Ishikawa (cell line): ENCODE results near the gene GPR82.

Experiments used
- CEBPB ChIP-seq: IDR thresholded peaks from 2 replicates; pipeline ENCODE4 v1.6.1; 2012
- CREB1 ChIP-seq: IDR thresholded peaks from 2 replicates; pipeline ENCODE4 v1.6.1; 2012; ENCODE audit warnings: low read depth
- EGR1 ChIP-seq: IDR thresholded peaks from 2 replicates; pipeline ENCODE4 v1.6.1; 2012
- EP300 ChIP-seq: IDR thresholded peaks from 2 replicates; pipeline ENCODE4 v1.6.1; 2012; ENCODE audit warnings: borderline replicate concordance
- FOXM1 ChIP-seq: IDR thresholded peaks from 2 replicates; pipeline ENCODE4 v1.6.1; 2012; ENCODE audit warnings: low read depth, borderline replicate concordance
- MAX ChIP-seq: IDR thresholded peaks from 2 replicates; pipeline ENCODE4 v1.6.1; 2012
- NFIC ChIP-seq: IDR thresholded peaks from 2 replicates; pipeline ENCODE4 v1.6.1; 2012
- RAD21 ChIP-seq: IDR thresholded peaks from 2 replicates; pipeline ENCODE4 v1.6.1; 2012; ENCODE audit warnings: low read depth
- REST ChIP-seq: IDR thresholded peaks from 2 replicates; pipeline ENCODE4 v1.6.1; 2012; ENCODE audit warnings: low read depth, mild to moderate bottlenecking
- TAF1 ChIP-seq: IDR thresholded peaks from 2 replicates; pipeline ENCODE4 v1.6.1; 2012; ENCODE audit warnings: low read depth, mild to moderate bottlenecking
- TCF12 ChIP-seq: IDR thresholded peaks from 2 replicates; pipeline ENCODE4 v1.6.1; 2012; ENCODE audit warnings: low read depth
- TEAD4 ChIP-seq: IDR thresholded peaks from 2 replicates; pipeline ENCODE4 v1.6.1; 2012
- USF1 ChIP-seq: IDR thresholded peaks from 2 replicates; pipeline ENCODE4 v1.6.1; 2012
- YY1 ChIP-seq: IDR thresholded peaks from 2 replicates; pipeline ENCODE4 v1.6.1; 2012; ENCODE audit warnings: low read depth
- ZBTB7A ChIP-seq: IDR thresholded peaks from 2 replicates; pipeline ENCODE4 v1.6.1; 2012; ENCODE audit warnings: low read depth

Gene GPR82

GRCh38 chrX:41684940-41685339 lies 39.0 kb upstream of the GPR82 start:
- TF ChIP-seq REST (no peak), EP300 (no peak), RAD21 (no peak), USF1 (no peak), CEBPB (no peak), MAX (no peak), NFIC (no peak), TCF12 (no peak), YY1 (no peak)

- TF ChIP-seq CREB1 (no peak), FOXM1 (no peak), EP300 (no peak), YY1 (no peak), TCF12 (no peak), NFIC (no peak), CEBPB (no peak), REST (no peak)
Measured at GRCh38 chrX:41686788-41687187, 37.2 kb upstream of the GPR82 start.

DNA sequence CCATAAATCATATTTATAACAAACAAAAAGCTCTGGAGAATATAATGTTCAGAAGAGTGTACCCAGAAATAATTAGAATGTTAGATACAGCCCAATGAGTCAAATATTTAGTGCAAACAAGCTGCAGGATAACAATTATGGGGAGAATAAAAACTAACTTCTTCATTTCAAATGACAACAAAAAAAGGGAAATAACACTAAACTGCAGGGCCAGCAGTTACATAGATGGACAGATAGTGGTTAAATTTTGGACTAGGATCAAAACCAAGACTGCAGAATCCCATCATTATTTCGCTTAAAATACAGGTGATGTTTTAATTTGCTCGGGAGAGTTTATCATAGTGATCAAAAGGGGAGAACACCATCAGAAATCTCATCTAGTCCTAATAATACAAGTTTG lies 35.8 kb upstream of the GPR82 start:
- TF ChIP-seq TCF12, result no peak
- no peak for TF ChIP-seq USF1
- TF ChIP-seq CEBPB, result no peak
- no peak for TF ChIP-seq TEAD4
- TF ChIP-seq FOXM1, result no peak
- TF ChIP-seq NFIC, result no peak
- no peak for TF ChIP-seq TAF1
- TF ChIP-seq REST, result no peak
- TF ChIP-seq CREB1, result no peak
- TF ChIP-seq EP300, result no peak
- TF ChIP-seq MAX, result no peak
- no peak for TF ChIP-seq YY1
- no peak for TF ChIP-seq RAD21
- TF ChIP-seq ZBTB7A, result no peak
- TF ChIP-seq EGR1, result no peak

DNA sequence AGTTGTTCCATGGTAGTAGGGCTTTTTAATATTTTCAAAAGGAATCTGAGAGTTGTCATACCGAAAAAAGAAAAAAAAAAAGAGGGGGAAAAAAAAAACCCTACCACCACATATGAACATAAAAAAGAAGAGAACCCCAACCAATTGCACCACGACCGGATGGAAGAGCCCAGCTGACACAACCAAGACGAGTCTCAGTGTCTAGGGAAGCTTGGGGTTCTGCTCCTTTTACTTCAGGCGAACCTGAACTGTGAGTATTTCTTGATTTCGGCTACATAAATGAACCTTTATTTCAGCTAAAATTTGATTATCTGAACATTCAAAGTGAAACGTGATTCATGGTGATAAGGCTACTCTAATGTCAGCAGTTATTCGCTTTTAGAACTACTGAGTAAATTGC lies 35.1 kb upstream of the GPR82 start, which contains the start of gene GPR34:
TSS of gene GPR34 (plus strand) at position 139 of the 400 bp plus-strand sequence. CDS start 6,661 bp downstream, outside the sequence.
- TF ChIP-seq YY1 (no peak), EGR1 (no peak), CEBPB (no peak), REST (no peak), ZBTB7A (no peak), CREB1 (no peak), NFIC (no peak), TEAD4 (no peak), TAF1 (no peak), USF1 (no peak), EP300 (no peak)
